C4-2B (cell line): ENCODE results near the gene RPS6KA1.
A peak's percentile ranks its signal among the peaks of the same experiment; 100 is the strongest.

Source experiments
- H3K27ac ChIP-seq: fragments of 450-650 bp; 2 replicates; pipeline ENCODE4 v1.5.1; 2017
- CTCF ChIP-seq: fragments of 450-650 bp; conservative IDR thresholded peaks from 2 replicates; pipeline ENCODE4 v1.5.1; 2017; ENCODE audit warnings: mild to moderate bottlenecking
- ZFX ChIP-seq: fragments of 450-650 bp; IDR thresholded peaks from 2 replicates; pipeline ENCODE4 v1.6.1; 2017

Gene RPS6KA1

GRCh38 chr1:26521669-26522030 is 7.9 kb upstream of the RPS6KA1 start:
- TF ChIP-seq ZFX, result no peak
- TF ChIP-seq CTCF, result no peak
- no peak overlapping the region for H3K27ac ChIP-seq

GRCh38 chr1:26522073-26522472 is 7.5 kb upstream of the RPS6KA1 start:
- TF ChIP-seq ZFX (no peak), CTCF (no peak)

GRCh38 chr1:26524181-26524580 is 5.4 kb upstream of the RPS6KA1 start:
- no peak overlapping the region for H3K27ac ChIP-seq
- no peak for TF ChIP-seq CTCF
- TF ChIP-seq ZFX, result no peak

More at GRCh38 chr1:26522073-26522472, 7.5 kb upstream of the RPS6KA1 start:
- H3K27ac ChIP-seq, result no peak overlapping the region

- no peak overlapping the region for H3K27ac ChIP-seq
- TF ChIP-seq CTCF (no peak), ZFX (no peak)
Measured at GRCh38 chr1:26526287-26526686, 3.3 kb upstream of the RPS6KA1 start.

- H3K27ac ChIP-seq, result peak overlapping the region; percentile 88
Measured at GRCh38 chr1:26529405-26529654, 231 bp upstream of the RPS6KA1 start.

GRCh38 chr1:26530410-26530894 is 891 bp downstream of the RPS6KA1 start:
- no peak for TF ChIP-seq CTCF
- no peak for TF ChIP-seq ZFX
- H3K27ac ChIP-seq, result peak overlapping the region; percentile 88

More at GRCh38 chr1:26529405-26529654, 231 bp upstream of the RPS6KA1 start:
- no peak for TF ChIP-seq CTCF
- no peak for TF ChIP-seq ZFX

GRCh38 chr1:26530895-26531598 is 1.5 kb downstream of the RPS6KA1 start:
- peak; percentile 37 for TF ChIP-seq CTCF
- TF ChIP-seq ZFX, result no peak
- peak overlapping the region; percentile 88 for H3K27ac ChIP-seq
